GM21619 (cell line): ENCODE data around the gene BARX2.
"Not testable (repeated sequence)": the region's sequence is repeated elsewhere in the genome, so short reads cannot be mapped to it uniquely, and the experiment has no call there.

Experiments
- ATAC-seq: cut with Tn5 transposase; IDR thresholded peaks from one replicate; pipeline ENCODE4 v1.9.1; 2021; ENCODE audit not compliant: unreplicated experiment

Gene BARX2

GRCh38 chr11:129375751-129376657 lies at the start of gene BARX2:
TSS of gene BARX2 (plus strand) at chr11:129375848. CDS start at chr11:129376036, 188 bp downstream.
- ATAC-seq: no peak

GRCh38 chr11:129326921-129327320 lies 48.7 kb upstream of the BARX2 start:
- no peak for ATAC-seq

GRCh38 chr11:129327708-129328107 lies 47.9 kb upstream of the BARX2 start:
- not testable (repeated sequence) for ATAC-seq

GRCh38 chr11:129328756-129329155 lies 46.9 kb upstream of the BARX2 start:
- no peak for ATAC-seq

- no peak for ATAC-seq
Observed at GRCh38 chr11:129331217-129331616, 44.4 kb upstream of the BARX2 start.

GRCh38 chr11:129331871-129332274 lies 43.8 kb upstream of the BARX2 start:
- ATAC-seq: peak; percentile 92

GRCh38 chr11:129333873-129334272 lies 41.8 kb upstream of the BARX2 start:
- no peak for ATAC-seq

GRCh38 chr11:129344301-129344940 lies 31.2 kb upstream of the BARX2 start:
- not testable (repeated sequence) for ATAC-seq

- ATAC-seq: no peak
Observed at GRCh38 chr11:129346916-129347315, 28.7 kb upstream of the BARX2 start.

GRCh38 chr11:129348813-129349212 lies 26.8 kb upstream of the BARX2 start:
- no peak for ATAC-seq

- no peak for ATAC-seq
Observed at GRCh38 chr11:129352676-129353075, 23.0 kb upstream of the BARX2 start.

GRCh38 chr11:129354691-129355090 lies 21.0 kb upstream of the BARX2 start:
- no peak for ATAC-seq

- ATAC-seq: no peak
Observed at GRCh38 chr11:129359748-129360147, 15.9 kb upstream of the BARX2 start.

- peak; percentile 100 for ATAC-seq
Observed at GRCh38 chr11:129364143-129364654, 11.4 kb upstream of the BARX2 start.

- ATAC-seq: no peak
Observed at GRCh38 chr11:129365816-129366215, 9.8 kb upstream of the BARX2 start.

GRCh38 chr11:129366737-129367597 lies 8.7 kb upstream of the BARX2 start:
- no peak for ATAC-seq

- no peak for ATAC-seq
Observed at GRCh38 chr11:129368889-129369672, 6.6 kb upstream of the BARX2 start.

GRCh38 chr11:129370715-129371114 lies 4.9 kb upstream of the BARX2 start:
- no peak for ATAC-seq

- ATAC-seq: no peak
Observed at GRCh38 chr11:129372609-129373488, 2.8 kb upstream of the BARX2 start.
